Activated CD8-positive, alpha-beta memory T cell treated with anti-CD3 and anti-CD28 coated beads, Interleukin-2, amount 10 ng/mL, durations not matched to agents 7 days and 5 days (primary cell): ENCODE data around the gene FOXD4L6. TPM values are rescaled to one million over a fixed set of nuclear protein-coding genes. Genes with fewer than 3 reads are reported as not detected.
A peak's percentile ranks its signal among the peaks of the same experiment; 100 is the strongest.
"Not testable (repeated sequence)": the region's sequence is repeated elsewhere in the genome, so short reads cannot be mapped to it uniquely, and the experiment has no call there.

Experiments
- ATAC-seq: fragments of 150-1000 bp; cut with Tn5 transposase; one replicate; pipeline ENCODE4 v1.10.0; 2021; ENCODE audit warnings: moderate library complexity
- CTCF ChIA-PET: fragments of 350-600 bp; sonication (Branson Sonifier 250); formaldehyde crosslinking; loops from one replicate; lab custom pipeline; 2021; ENCODE audit warnings: antibody characterized with exemption; lab: Charles Lee
- DNase-seq: peaks from one replicate; pipeline ENCODE4 v3.0.0-alpha.2; 2020
- H3K27ac Mint-ChIP-seq: one replicate; pipeline ENCODE4 v1.8.0; 2021; ENCODE audit warnings: mild to moderate bottlenecking, mixed read lengths
- H3K27me3 Mint-ChIP-seq: one replicate; pipeline ENCODE4 v1.8.0; 2021; ENCODE audit warnings: mixed read lengths
- H3K36me3 Mint-ChIP-seq: one replicate; pipeline ENCODE4 v1.8.0; 2021; ENCODE audit warnings: mild to moderate bottlenecking, mixed read lengths
- H3K4me1 Mint-ChIP-seq: one replicate; pipeline ENCODE4 v1.8.0; 2021; ENCODE audit warnings: mixed read lengths
- H3K4me3 Mint-ChIP-seq: one replicate; pipeline ENCODE4 v1.8.0; 2021; ENCODE audit warnings: mild to moderate bottlenecking, moderate library complexity, mixed read lengths
- H3K9me3 Mint-ChIP-seq: one replicate; pipeline ENCODE4 v1.8.0; 2022; ENCODE audit warnings: low read depth, mixed read lengths
- total RNA-seq, 2 experiments: library from RNA; stranded (reverse); gene quantifications; one replicate each; pipeline ENCODE4 v1.2.3, GENCODE V29; 2021

FOXD4L6 gene
- total RNA-seq, 2 experiments from 2014 or later, result not detected

DNA sequence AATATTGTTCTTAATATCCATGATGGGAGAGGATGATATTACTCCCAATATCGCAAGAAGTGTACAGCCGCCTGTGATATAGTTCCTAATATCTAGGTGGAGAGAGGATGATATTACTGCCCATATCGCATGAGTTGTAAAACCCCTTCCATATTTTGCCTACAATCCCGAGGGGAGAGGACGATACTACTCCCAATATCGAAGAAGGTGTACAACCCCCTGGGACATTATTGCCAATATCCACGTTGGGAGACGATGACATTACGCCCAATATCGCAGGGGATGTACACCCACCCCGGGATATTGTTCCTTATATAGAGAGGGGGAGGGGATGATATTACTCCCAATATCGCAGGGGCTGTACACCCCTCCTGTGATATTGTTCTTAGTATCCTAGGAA lies 17.1 kb downstream of the FOXD4L6 start:
- H3K27me3 Mint-ChIP-seq, CTCF ChIA-PET, ATAC-seq, DNase-seq, H3K36me3 Mint-ChIP-seq, H3K27ac Mint-ChIP-seq, H3K9me3 Mint-ChIP-seq, H3K4me3 Mint-ChIP-seq, H3K4me1 Mint-ChIP-seq: not testable (repeated sequence)

DNA sequence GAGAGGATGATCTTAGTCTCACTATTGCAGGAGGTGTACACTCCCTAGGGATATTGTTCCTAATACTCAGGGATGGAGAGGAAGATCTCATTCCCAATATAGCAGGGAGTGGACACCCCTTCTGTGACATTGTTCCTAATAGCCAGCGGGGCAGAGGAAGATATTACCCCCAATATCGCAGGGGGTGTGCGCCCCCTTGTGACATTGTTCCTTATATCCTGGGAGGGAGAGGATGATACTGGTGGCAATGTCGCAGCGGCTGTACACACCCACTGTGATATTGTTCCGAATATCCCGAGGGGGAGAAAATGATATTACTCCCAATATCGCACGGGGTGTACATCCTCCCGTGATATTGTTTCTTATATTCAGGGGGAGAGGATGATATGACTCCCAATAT lies 17.6 kb downstream of the FOXD4L6 start:
- H3K36me3 Mint-ChIP-seq, H3K4me1 Mint-ChIP-seq, H3K27me3 Mint-ChIP-seq, H3K9me3 Mint-ChIP-seq, ATAC-seq, H3K4me3 Mint-ChIP-seq, CTCF ChIA-PET, DNase-seq, H3K27ac Mint-ChIP-seq: not testable (repeated sequence)

DNA sequence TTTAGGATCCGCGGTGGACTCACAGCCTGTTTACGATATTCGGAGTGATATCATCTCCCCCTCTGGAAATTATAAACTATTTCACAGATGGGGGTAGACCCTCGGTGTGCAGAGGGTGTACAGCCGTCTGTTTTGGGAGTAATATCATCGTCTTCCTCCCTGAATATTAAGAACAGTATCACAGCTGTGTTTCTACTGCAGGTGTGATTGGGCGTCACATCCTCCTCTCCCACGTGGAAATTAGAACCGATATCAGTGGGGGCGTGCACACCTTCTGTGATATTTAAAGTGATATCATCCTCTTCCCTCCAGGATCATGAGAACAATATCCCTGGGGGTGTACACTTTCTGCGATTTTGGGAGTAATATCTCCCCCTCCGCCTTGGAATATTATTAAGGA lies 19.2 kb downstream of the FOXD4L6 start:
- H3K27ac Mint-ChIP-seq, result not testable (repeated sequence)
- peak; percentile 30 for ATAC-seq

DNA sequence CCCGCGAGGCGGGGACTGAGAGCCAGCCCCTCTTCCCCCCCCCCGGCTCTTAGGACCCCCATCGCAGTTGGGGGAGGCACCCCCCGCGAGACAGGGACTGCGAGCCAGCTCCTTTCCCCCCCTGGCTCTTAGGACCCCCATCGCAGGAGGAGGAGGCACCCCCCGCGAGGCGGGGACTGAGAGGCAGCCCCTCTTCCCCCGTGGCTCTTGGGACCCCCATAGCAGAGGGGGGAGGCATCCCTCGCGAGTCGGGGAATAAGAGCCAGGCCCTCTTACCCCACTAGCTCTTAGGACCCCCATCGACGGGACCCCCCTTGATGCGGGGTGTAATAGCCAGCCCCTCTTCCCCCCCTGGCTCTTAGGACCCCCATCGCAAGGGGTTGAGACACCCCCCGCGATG lies 19.7 kb downstream of the FOXD4L6 start:
- H3K36me3 Mint-ChIP-seq, H3K27ac Mint-ChIP-seq, H3K4me1 Mint-ChIP-seq, H3K4me3 Mint-ChIP-seq, CTCF ChIA-PET, DNase-seq, H3K9me3 Mint-ChIP-seq, H3K27me3 Mint-ChIP-seq, ATAC-seq: not testable (repeated sequence)

More for the DNA sequence above, 19.2 kb downstream of the FOXD4L6 start:
- CTCF ChIA-PET, H3K4me3 Mint-ChIP-seq, H3K36me3 Mint-ChIP-seq, H3K9me3 Mint-ChIP-seq, DNase-seq, H3K27me3 Mint-ChIP-seq, H3K4me1 Mint-ChIP-seq: not testable (repeated sequence)

DNA sequence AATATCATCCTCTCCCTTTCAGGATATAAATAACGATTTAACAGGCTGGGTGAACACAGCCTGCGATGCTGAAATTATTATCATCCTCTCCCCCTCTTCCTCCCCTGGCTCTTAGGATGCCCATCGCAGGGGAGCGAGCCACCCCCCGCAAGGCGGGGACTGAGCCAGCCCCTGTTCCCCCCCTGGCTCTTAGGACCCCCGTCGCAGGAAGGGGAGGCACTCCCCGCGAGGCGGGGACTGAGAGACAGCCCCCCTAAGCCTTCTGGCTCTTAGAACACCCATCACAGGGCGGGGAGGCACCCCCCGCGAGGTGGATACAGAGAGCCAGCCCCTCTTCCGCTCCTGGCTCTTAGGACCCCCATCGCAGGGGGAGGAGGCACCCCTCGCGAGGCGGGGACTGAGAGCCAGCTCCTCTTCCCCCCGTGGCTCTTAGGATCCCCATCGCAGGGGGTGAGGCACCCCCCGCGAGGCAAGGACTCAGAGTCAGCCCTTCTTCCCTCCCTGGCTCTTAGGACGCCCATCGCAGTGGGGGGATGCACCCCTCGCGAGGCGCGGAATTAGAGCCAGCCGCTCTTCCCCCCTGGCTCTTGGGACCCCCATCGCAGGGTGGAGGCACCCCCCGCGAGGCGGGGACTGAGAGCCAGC lies 21.9 kb downstream of the FOXD4L6 start:
- H3K4me3 Mint-ChIP-seq, CTCF ChIA-PET, H3K27ac Mint-ChIP-seq, H3K36me3 Mint-ChIP-seq, H3K4me1 Mint-ChIP-seq, H3K27me3 Mint-ChIP-seq, H3K9me3 Mint-ChIP-seq, ATAC-seq, DNase-seq: not testable (repeated sequence)

DNA sequence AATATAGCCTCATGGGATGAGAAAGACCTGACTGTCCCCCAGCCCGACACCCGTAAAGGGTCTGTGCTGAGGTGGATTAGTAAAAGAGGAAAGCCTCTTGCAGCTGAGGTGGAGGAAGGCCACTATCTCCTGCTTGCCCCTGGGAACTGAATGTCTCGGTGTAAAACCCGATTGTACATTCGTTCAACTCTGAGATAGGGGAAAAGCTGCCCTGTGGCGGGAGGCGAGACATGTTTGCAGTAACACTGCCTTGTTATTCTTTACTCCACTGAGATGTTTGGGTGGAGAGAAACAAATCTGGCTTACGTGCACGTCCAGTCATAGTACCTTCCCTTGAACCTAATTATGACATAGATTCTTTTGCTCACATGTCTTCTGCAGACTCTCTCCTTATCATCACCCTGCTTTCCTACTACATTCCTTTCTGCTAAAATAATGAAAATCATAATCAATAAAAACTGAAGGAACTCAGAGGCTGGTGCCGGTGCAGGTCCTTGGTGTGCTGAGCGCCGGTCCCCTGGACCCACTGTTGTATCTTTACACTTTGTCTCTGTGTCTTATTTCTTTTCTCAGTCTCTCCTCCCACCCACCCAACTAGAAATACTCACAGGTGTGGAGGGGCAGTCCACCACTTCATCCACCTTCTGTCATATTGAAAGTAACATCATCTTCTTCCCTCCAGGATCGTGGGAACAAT lies 22.8 kb downstream of the FOXD4L6 start:
- H3K27me3 Mint-ChIP-seq, H3K4me3 Mint-ChIP-seq, DNase-seq, H3K27ac Mint-ChIP-seq, CTCF ChIA-PET, H3K9me3 Mint-ChIP-seq, H3K36me3 Mint-ChIP-seq, ATAC-seq, H3K4me1 Mint-ChIP-seq: not testable (repeated sequence)

DNA sequence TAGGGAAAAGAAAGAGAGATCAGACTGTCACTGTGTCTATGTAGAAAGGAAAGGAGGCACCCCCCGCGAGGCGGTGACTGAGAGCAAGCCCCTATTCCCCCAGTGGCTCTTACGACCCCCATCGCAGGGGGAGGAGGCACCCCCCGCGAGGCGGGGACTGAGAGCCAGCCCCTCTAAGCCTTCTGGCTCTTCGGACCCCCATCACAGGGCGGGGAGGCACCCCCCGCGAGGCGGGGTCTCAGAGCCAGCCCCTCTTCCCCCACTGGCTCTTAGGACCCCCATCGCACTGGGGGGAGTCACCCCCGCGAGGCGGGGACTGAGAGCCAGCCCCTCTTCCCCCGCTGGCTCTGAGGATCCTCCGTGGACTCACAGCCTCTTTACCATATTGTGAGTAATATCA lies 23.9 kb downstream of the FOXD4L6 start:
- not testable (repeated sequence) for H3K27ac Mint-ChIP-seq

DNA sequence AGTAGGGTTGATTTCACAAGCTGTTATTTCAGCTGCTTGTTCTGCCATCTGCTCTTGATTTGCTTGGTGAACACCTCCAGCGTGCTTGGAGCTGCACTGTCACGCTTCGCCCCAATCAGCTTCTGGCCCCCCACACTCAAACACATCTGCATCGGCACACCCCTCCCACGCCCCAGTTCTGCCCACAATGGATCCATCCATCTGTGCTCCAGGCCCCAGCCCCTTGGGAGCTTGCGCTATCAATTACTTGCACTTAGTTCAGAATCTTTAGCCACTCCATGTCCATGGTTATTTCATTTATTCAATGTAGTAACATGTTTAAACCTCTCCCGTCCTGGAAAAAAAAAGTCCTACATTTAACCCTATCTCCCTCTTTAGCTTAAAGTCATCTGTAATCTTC lies 28.0 kb downstream of the FOXD4L6 start:
- H3K27me3 Mint-ChIP-seq, H3K36me3 Mint-ChIP-seq, H3K27ac Mint-ChIP-seq, H3K9me3 Mint-ChIP-seq, H3K4me3 Mint-ChIP-seq, H3K4me1 Mint-ChIP-seq, DNase-seq, ATAC-seq, CTCF ChIA-PET: not testable (repeated sequence)

More for the DNA sequence above, 23.9 kb downstream of the FOXD4L6 start:
- ATAC-seq, DNase-seq, H3K36me3 Mint-ChIP-seq, H3K9me3 Mint-ChIP-seq, H3K4me1 Mint-ChIP-seq, H3K4me3 Mint-ChIP-seq, CTCF ChIA-PET, H3K27me3 Mint-ChIP-seq: not testable (repeated sequence)

DNA sequence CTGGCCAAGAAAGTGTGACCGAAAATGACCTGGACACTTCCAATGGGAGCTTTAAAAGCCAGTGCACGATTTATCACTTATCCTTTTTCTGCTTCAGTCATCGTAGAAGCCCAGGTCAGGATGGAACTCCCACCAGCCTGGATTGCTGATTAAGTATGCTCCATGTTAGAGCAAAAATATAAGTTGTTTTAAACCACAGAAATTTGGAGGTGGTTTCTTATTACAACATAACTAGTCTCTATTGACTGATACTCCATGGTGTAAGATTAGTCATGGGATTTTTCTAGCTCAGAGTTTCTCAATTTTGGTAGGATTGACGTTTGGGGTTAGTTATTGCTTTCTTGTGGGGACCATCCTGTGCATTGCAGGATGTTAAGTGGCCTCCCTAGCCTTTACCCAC lies 29.7 kb downstream of the FOXD4L6 start:
- CTCF ChIA-PET, DNase-seq, H3K27me3 Mint-ChIP-seq, H3K36me3 Mint-ChIP-seq, H3K4me1 Mint-ChIP-seq, H3K9me3 Mint-ChIP-seq, H3K4me3 Mint-ChIP-seq, H3K27ac Mint-ChIP-seq, ATAC-seq: not testable (repeated sequence)

DNA sequence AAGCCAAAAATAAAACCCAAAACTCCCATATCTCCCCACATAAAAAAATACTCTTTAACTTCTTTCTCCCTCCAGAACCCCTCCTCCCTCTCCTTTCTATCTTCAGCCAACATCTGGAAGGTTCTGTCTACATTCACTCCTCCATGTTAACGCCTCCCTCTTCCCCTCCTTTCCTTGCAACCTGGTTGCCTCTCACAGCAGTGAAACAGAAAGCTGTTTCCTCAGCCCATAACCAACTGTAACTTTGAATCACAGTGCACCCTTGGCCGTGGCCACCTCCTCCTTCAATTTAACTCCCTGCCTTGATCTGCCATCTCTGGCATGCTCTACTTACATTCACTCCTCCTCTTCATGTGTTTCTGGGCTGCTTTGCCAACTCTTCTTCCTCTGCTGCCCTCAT lies 33.4 kb downstream of the FOXD4L6 start:
- H3K27me3 Mint-ChIP-seq, H3K4me3 Mint-ChIP-seq, DNase-seq, CTCF ChIA-PET, H3K9me3 Mint-ChIP-seq, ATAC-seq, H3K4me1 Mint-ChIP-seq, H3K27ac Mint-ChIP-seq, H3K36me3 Mint-ChIP-seq: not testable (repeated sequence)

DNA sequence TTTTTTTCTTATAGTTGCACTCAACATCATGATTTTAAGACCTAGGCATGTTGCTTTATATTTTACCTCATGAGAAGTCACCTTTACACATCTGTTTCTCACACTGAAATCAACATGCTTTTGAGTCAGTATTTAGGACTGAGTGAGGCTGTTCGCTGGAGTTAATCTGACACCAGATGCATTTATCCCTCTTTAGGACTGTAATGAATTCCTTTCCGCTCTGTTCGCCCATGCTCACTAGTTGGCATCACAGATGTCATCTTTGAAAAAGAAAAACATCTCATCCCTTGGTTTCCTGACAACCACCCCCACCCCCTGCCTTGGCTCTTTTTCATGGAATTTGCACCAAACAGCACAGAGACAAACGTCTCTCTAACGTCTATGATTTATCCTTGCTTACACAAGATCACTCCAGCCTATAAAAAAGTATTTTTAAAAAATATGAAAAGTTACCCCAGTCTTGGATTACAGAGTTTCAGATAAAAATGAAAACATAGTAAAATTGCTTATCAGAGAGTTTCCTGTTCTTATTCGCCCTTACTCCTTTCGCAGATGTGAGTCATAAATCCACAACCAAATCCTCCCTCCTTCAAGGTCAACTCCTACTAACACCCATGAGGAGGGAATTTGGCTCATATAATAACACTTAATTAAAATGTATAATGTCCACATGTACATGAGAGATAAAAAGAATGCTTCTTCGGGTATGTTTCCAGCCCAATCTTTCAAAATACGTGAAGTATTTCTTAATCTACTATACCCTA lies 34.3 kb downstream of the FOXD4L6 start:
- H3K27me3 Mint-ChIP-seq, result not testable (repeated sequence)

DNA sequence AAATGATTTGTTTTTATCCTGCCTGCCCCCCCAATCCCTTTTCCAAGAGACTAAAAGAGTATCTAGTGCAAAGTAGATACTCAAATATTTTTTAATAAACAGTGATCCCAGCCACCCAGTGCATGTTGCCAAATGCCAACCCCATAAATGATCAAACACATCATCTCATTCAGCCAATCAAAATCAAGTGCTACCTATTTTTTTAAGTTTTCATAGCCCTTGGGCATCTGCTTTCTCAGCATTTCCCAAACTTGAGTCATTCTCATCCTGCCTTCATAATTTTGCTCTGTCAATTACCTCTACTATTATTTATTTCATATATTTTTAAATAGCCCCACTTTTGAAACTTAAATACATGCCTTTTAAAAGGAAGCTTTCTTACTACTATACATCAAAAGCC lies 37.6 kb downstream of the FOXD4L6 start:
- H3K9me3 Mint-ChIP-seq, H3K4me1 Mint-ChIP-seq, CTCF ChIA-PET, H3K27ac Mint-ChIP-seq, DNase-seq, ATAC-seq, H3K36me3 Mint-ChIP-seq, H3K4me3 Mint-ChIP-seq: not testable (repeated sequence)
- H3K27me3 Mint-ChIP-seq, result peaks cover 17% of the 10 kb centered on the region

More for the DNA sequence above, 34.3 kb downstream of the FOXD4L6 start:
- H3K4me1 Mint-ChIP-seq, DNase-seq, CTCF ChIA-PET, H3K36me3 Mint-ChIP-seq, ATAC-seq, H3K27ac Mint-ChIP-seq, H3K4me3 Mint-ChIP-seq, H3K9me3 Mint-ChIP-seq: not testable (repeated sequence)

DNA sequence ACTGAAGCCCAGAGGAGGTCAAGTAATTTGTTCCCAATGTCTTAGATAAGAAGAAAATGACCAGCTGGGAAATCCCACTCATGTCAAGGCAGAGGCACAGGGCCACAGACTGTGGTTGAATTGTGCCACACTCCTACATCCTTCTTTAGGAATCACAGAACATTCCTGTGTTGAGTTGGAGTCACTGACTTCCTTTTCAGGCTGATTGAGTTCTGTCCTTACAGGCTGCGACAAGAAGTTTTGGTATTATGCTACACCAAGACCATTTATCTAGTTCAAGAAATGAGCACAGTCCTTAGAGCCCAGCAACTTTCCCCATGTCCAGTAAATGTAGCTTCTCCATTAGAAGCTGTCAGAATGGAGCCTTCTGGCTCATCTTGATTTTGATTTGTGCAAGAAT lies 38.1 kb downstream of the FOXD4L6 start:
- H3K4me1 Mint-ChIP-seq, H3K27ac Mint-ChIP-seq, H3K4me3 Mint-ChIP-seq, ATAC-seq, CTCF ChIA-PET, H3K36me3 Mint-ChIP-seq, DNase-seq, H3K9me3 Mint-ChIP-seq: not testable (repeated sequence)
- peaks cover 18% of the 10 kb centered on the region for H3K27me3 Mint-ChIP-seq
